ENCODE results near the gene RALGAPA2.
"Not testable (repeated sequence)": the region's sequence is repeated elsewhere in the genome, so short reads cannot be mapped to it uniquely, and the experiment has no call there.

The RALGAPA2 gene

GRCh38 chr20:20566516-20566915 is 145.9 kb downstream of the RALGAPA2 start:
- DNase-seq = no peak

- no peak for DNase-seq
Observed at GRCh38 chr20:20564279-20564678, 148.2 kb downstream of the RALGAPA2 start.

- no peak for DNase-seq
Observed at GRCh38 chr20:20562507-20562906, 149.9 kb downstream of the RALGAPA2 start.

- no peak for DNase-seq
Observed at GRCh38 chr20:20561841-20562240, 150.6 kb downstream of the RALGAPA2 start.

GRCh38 chr20:20561172-20561571 is 151.3 kb downstream of the RALGAPA2 start:
- no peak for DNase-seq

GRCh38 chr20:20557406-20557805 is 155.0 kb downstream of the RALGAPA2 start:
- no peak for DNase-seq

- no peak for DNase-seq
Observed at GRCh38 chr20:20555838-20556237, 156.6 kb downstream of the RALGAPA2 start.

- DNase-seq = no peak
Observed at GRCh38 chr20:20554951-20555350, 157.5 kb downstream of the RALGAPA2 start.

GRCh38 chr20:20553541-20553940 is 158.9 kb downstream of the RALGAPA2 start:
- no peak for DNase-seq

- no peak for DNase-seq
Observed at GRCh38 chr20:20552076-20552475, 160.4 kb downstream of the RALGAPA2 start.

- no peak for DNase-seq
Observed at GRCh38 chr20:20551409-20551808, 161.0 kb downstream of the RALGAPA2 start.

GRCh38 chr20:20549704-20550103 is 162.7 kb downstream of the RALGAPA2 start:
- DNase-seq = no peak

GRCh38 chr20:20549267-20549612 is 163.2 kb downstream of the RALGAPA2 start:
- DNase-seq = no peak

- DNase-seq = no peak
Observed at GRCh38 chr20:20548527-20549266, 163.7 kb downstream of the RALGAPA2 start.

- DNase-seq = no peak
Observed at GRCh38 chr20:20547876-20548266, 164.6 kb downstream of the RALGAPA2 start.

GRCh38 chr20:20547221-20547875 is 165.1 kb downstream of the RALGAPA2 start:
- no peak for DNase-seq

GRCh38 chr20:20546402-20546801 is 166.0 kb downstream of the RALGAPA2 start:
- DNase-seq = no peak

GRCh38 chr20:20543348-20543747 is 169.1 kb downstream of the RALGAPA2 start:
- not testable (repeated sequence) for DNase-seq

GRCh38 chr20:20536240-20536933 is 176.1 kb downstream of the RALGAPA2 start:
- DNase-seq = no peak

- DNase-seq = no peak
Observed at GRCh38 chr20:20535051-20535450, 177.4 kb downstream of the RALGAPA2 start.

- DNase-seq = no peak
Observed at GRCh38 chr20:20531283-20531682, 181.2 kb downstream of the RALGAPA2 start.

- DNase-seq = no peak
Observed at GRCh38 chr20:20530428-20531151, 181.9 kb downstream of the RALGAPA2 start.

GRCh38 chr20:20529597-20529996 is 182.8 kb downstream of the RALGAPA2 start:
- DNase-seq = no peak
